K562 (cell line): ENCODE data around the gene IPO9. TPM values are rescaled to one million over a fixed set of nuclear protein-coding genes. Genes with fewer than 3 reads are reported as not detected.

Source experiments
- ATAC-seq: fragments of 200-7000 bp; cut with Tn5 transposase; 3 replicates; pipeline ENCODE4 v1.9.1; 2020; ENCODE audit warnings: moderate library complexity
- BruUV-seq: library from RNA; stranded (reverse); fragments of 400-500 nt; replicated peaks from 2 replicates; lab custom pipeline; 2021; lab: Mats Ljungman, UMichigan
- CTCF ChIA-PET: fragments of 300-600 bp; formaldehyde crosslinking; extraction: SDS; loops from one replicate; lab custom pipeline; 2021; ENCODE audit warnings: low intra/inter-chr PET ratio; lab: Yijun Ruan, JAX
- POLR2A ChIA-PET: fragments of 300-600, 350-650 bp; sonication (Branson Sonifier 250); formaldehyde crosslinking; extraction: SDS; loops from one replicate; lab custom pipeline; 2021; ENCODE audit warnings: antibody characterized with exemption, inconsistent platforms; lab: Yijun Ruan, JAX
- DNase-seq, 4 experiments: peaks; one replicate each; pipeline versions ENCODE4 v3.0.0 to v3.0.0-alpha.2; 2011 to 2018; ENCODE audit warnings: low spot score in 3 of 4, mixed read lengths in 3 of 4; ENCODE audit errors: extremely low read depth in 1 of 4
- FAIRE-seq: peaks from 2 replicates; lab custom pipeline; 2011; peaks lifted over from hg19 to GRCh38; lab: Jason Lieb, UNC
- H2AFZ ChIP-seq: 2 replicates; pipeline ENCODE4 v1.6.0; 2011; ENCODE audit warnings: low read depth, low read length, control low read depth, inconsistent platforms
- H3K27ac ChIP-seq: fragments of 200-600 bp; 3 replicates; pipeline ENCODE4 v1.8.0; 2011; ENCODE audit warnings: low read depth, mild to moderate bottlenecking, control low read depth, inconsistent platforms, low read length, moderate library complexity, mixed read lengths; ENCODE audit errors: extremely low read depth
- H3K27me3 ChIP-seq, 2 experiments: fragments of 300-600 bp in 1 of 2; 2 replicates in 1 of 2; 3 replicates in 1 of 2; pipeline versions ENCODE4 v1.6.0 to v1.8.0; 2011; ENCODE audit warnings: inconsistent platforms in 2 of 2, low read length in 2 of 2, mild to moderate bottlenecking in 1 of 2, mixed read lengths in 1 of 2, moderate library complexity in 1 of 2; ENCODE audit not compliant: control insufficient read depth in 2 of 2, insufficient read depth in 2 of 2
- H3K36me3 ChIP-seq: fragments of 300-600 bp; 3 replicates; pipeline ENCODE4 v1.8.0; 2011; ENCODE audit warnings: mild to moderate bottlenecking, low read length, inconsistent platforms; ENCODE audit not compliant: control insufficient read depth, insufficient read depth
- H3K4me1 ChIP-seq, 2 experiments: fragments of 200-600 bp in 1 of 2; replicated peaks in 1 of 2; 2 replicates in 1 of 2; 3 replicates in 1 of 2; pipeline versions ENCODE4 v1.5.1 to v1.8.0; 2011; ENCODE audit warnings: inconsistent platforms in 2 of 2, low read length in 2 of 2, mild to moderate bottlenecking in 1 of 2, mixed read lengths in 1 of 2, moderate library complexity in 1 of 2; ENCODE audit not compliant: control insufficient read depth in 2 of 2, insufficient read depth in 2 of 2
- H3K4me2 ChIP-seq: 2 replicates; pipeline ENCODE4 v1.6.1; 2011; ENCODE audit warnings: low read length, control low read depth, inconsistent platforms, mixed read lengths; ENCODE audit not compliant: insufficient read depth
- H3K4me3 ChIP-seq: fragments of 200-600 bp; sonication (generic), shearing (Covaris generic); 2 replicates; pipeline ENCODE4 v1.5.1; 2016; ENCODE audit warnings: control low read depth, inconsistent platforms
- H3K79me2 ChIP-seq: fragments of 200-600 bp; 3 replicates; pipeline ENCODE4 v1.8.0; 2011; ENCODE audit warnings: low read length, inconsistent platforms; ENCODE audit not compliant: control insufficient read depth, insufficient read depth
- H3K9ac ChIP-seq, 2 experiments: 2 replicates each; pipeline versions ENCODE4 v1.6.0 to v1.6.1; 2011; ENCODE audit warnings: low read depth in 2 of 2, low read length in 2 of 2, control low read depth in 1 of 2, inconsistent platforms in 1 of 2, mild to moderate bottlenecking in 1 of 2, mixed read lengths in 1 of 2; ENCODE audit not compliant: insufficient read depth in 1 of 2
- H3K9me1 ChIP-seq: one replicate; pipeline ENCODE4 v1.6.0; 2011; ENCODE audit warnings: inconsistent platforms, mild to moderate bottlenecking, low read length, moderate library complexity; ENCODE audit not compliant: control insufficient read depth, insufficient read depth
- H3K9me3 ChIP-seq: replicated peaks from 2 replicates; pipeline ENCODE4 v1.5.1; 2011; ENCODE audit warnings: low read depth, low read length, inconsistent platforms; ENCODE audit not compliant: control insufficient read depth, insufficient read depth
- H4K20me1 ChIP-seq: replicated peaks from 2 replicates; pipeline ENCODE4 v1.6.1; 2011; ENCODE audit warnings: low read length, inconsistent platforms, mixed read lengths; ENCODE audit not compliant: control insufficient read depth, insufficient read depth
- CBFB ChIP-seq: sonication (generic); formaldehyde crosslinking; IDR thresholded peaks from 2 replicates; pipeline ENCODE4 v1.4.0; 2020; ENCODE audit warnings: mild to moderate bottlenecking, missing genetic modification reagents
- CREM ChIP-seq: IDR thresholded peaks from 2 replicates; pipeline ENCODE4 v1.6.1; 2014; ENCODE audit warnings: antibody characterized with exemption, low read depth
- CTCF ChIP-seq, 3 experiments: IDR thresholded peaks in 2 of 3; conservative IDR thresholded peaks in 1 of 3; 2 replicates each; pipeline ENCODE4 v1.5.1; 2011 to 2012; ENCODE audit warnings: low read length in 3 of 3, mild to moderate bottlenecking in 3 of 3, control low read depth in 2 of 3, improper control_type of control experiment in 1 of 3, inconsistent platforms in 1 of 3, low read depth in 1 of 3, mixed read lengths in 1 of 3, moderate library complexity in 1 of 3; ENCODE audit not compliant: insufficient read depth in 2 of 3
- DEAF1 ChIP-seq: fragments of 450-650 bp; formaldehyde crosslinking; IDR thresholded peaks from 2 replicates; pipeline ENCODE4 v1.4.0; 2020; ENCODE audit warnings: mild to moderate bottlenecking, moderate library complexity
- ZBTB1 ChIP-seq: sonication (generic); formaldehyde crosslinking; IDR thresholded peaks from 2 replicates; pipeline ENCODE4 v1.8.1; 2023; ENCODE audit warnings: missing genetic modification reagents, low read depth, mild to moderate bottlenecking, borderline replicate concordance
- WGBS: fragments of 100-300 bp; shearing (Covaris generic); methylation state at CpG from one replicate; pipeline ENCODE4 v1.1.6; 2016; ENCODE audit warnings: low coverage, mixed read lengths; ENCODE audit not compliant: insufficient coverage; ENCODE audit errors: missing lambda C conversion rate; 5-methylcytosine and 5-hydroxymethylcytosine counted together
- in situ Hi-C: fragments of 300-500 bp; cut with MboI; formaldehyde crosslinking; loops from 4 replicates; pipeline ENCODE4 v1.15.0; 2018; ENCODE audit warnings: inconsistent platforms, mixed read lengths
- intact Hi-C: fragments of 100-400 bp; cut with micrococcal nuclease; formaldehyde crosslinking; loops from 2 replicates; pipeline ENCODE4 v1.14.2; 2022
- polyA plus RNA-seq, 8 experiments: library from polyadenylated mRNA; depleted of rRNA in 4 of 8; stranded (reverse) in 5 of 8; unstranded in 3 of 8; fragments of >200 nt; fragmentation: Nextera tagmentation in 2 of 8; fragmentation: Illumina TruSeq in 1 of 8; extraction: Ambion mirVana in 2 of 8; extraction: Trizol in 1 of 8; gene quantifications; 2 replicates each; pipeline versions ENCODE4 v1.2.1 to v1.2.3, GENCODE V29; 2011 to 2014; ENCODE audit warnings: inconsistent platforms in 1 of 8, missing spikeins in 1 of 8
- total RNA-seq, 7 experiments: library from RNA; depleted of rRNA in 6 of 7; stranded (reverse); fragments of >200 nt in 6 of 7; fragmentation: Illumina TruSeq in 2 of 7; extraction: Trizol in 2 of 7; gene quantifications; 2 replicates each; pipeline versions ENCODE4 v1.2.1 to v1.2.3, GENCODE V29; 2011 to 2021; ENCODE audit warnings: low replicate concordance in 1 of 7
- TF ChIP-seq, protein P1 (sequence below): sonication (generic); formaldehyde crosslinking; IDR thresholded peaks from 2 replicates; pipeline ENCODE4 v1.9.0; 2022; ENCODE audit warnings: mild to moderate bottlenecking, missing genetic modification reagents
- TF ChIP-seq, protein P2 (sequence below), 2 experiments: fragments of 450-650 bp; formaldehyde crosslinking in 1 of 2; IDR thresholded peaks; 2 replicates each; pipeline versions ENCODE4 v1.4.0 to v1.6.1; 2014 to 2020; ENCODE audit warnings: mild to moderate bottlenecking in 2 of 2, borderline replicate concordance in 1 of 2, low read depth in 1 of 2

Gene IPO9
- total and polyA plus RNA-seq, 9 of the 15 experiments (the other 6 are each of a cell fraction or from before 2014, with no cell fraction given) = 27.9 to 78.6 (median 43.9) TPM

GRCh38 chr1:201877877-201878401, 49.0 kb downstream of the IPO9 start:
- FAIRE-seq = peak; percentile 70
- POLR2A ChIA-PET = interaction anchor here (0.5 to 4.1 kb wide), 9 partner anchors 9 to 673 kb away, joined by 3 to 21 read pairs (median 4); no protein-coding TSS in a partner anchor
- TF ChIP-seq CBFB (CRISPR knock-in tag) (no peak), CREM (0 out of 2 replicates have a peak, but pooled peaks have one; percentile 9), CTCF (IDR thresholded peaks at IDR 0.05 in 2 of 3, conservative IDR thresholded peaks at IDR 0.05 in 1 of 3; ENCODE audit: insufficient read depth in 2 of 3, low read depth in 1 of 3, low read length in 3 of 3) (peak; percentile 67 to 82 (median 76)), DEAF1 (CRISPR knock-in tag) (peak; percentile 13; the same call in 1 of the 2 replicates), ZBTB1 (0 out of 2 replicates have a peak, but pooled peaks have one; percentile 22)
- TF ChIP-seq, protein P1, sequence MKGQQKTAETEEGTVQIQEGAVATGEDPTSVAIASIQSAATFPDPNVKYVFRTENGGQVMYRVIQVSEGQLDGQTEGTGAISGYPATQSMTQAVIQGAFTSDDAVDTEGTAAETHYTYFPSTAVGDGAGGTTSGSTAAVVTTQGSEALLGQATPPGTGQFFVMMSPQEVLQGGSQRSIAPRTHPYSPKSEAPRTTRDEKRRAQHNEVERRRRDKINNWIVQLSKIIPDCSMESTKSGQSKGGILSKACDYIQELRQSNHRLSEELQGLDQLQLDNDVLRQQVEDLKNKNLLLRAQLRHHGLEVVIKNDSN (CRISPR knock-in tag) = peak; percentile 36; the same call in 1 of the 2 replicates
- TF ChIP-seq, protein P2, sequence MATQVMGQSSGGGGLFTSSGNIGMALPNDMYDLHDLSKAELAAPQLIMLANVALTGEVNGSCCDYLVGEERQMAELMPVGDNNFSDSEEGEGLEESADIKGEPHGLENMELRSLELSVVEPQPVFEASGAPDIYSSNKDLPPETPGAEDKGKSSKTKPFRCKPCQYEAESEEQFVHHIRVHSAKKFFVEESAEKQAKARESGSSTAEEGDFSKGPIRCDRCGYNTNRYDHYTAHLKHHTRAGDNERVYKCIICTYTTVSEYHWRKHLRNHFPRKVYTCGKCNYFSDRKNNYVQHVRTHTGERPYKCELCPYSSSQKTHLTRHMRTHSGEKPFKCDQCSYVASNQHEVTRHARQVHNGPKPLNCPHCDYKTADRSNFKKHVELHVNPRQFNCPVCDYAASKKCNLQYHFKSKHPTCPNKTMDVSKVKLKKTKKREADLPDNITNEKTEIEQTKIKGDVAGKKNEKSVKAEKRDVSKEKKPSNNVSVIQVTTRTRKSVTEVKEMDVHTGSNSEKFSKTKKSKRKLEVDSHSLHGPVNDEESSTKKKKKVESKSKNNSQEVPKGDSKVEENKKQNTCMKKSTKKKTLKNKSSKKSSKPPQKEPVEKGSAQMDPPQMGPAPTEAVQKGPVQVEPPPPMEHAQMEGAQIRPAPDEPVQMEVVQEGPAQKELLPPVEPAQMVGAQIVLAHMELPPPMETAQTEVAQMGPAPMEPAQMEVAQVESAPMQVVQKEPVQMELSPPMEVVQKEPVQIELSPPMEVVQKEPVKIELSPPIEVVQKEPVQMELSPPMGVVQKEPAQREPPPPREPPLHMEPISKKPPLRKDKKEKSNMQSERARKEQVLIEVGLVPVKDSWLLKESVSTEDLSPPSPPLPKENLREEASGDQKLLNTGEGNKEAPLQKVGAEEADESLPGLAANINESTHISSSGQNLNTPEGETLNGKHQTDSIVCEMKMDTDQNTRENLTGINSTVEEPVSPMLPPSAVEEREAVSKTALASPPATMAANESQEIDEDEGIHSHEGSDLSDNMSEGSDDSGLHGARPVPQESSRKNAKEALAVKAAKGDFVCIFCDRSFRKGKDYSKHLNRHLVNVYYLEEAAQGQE (IDR thresholded peaks at IDR 0.05; ENCODE audit: borderline replicate concordance) = peak; percentile 54; the same call in 1 of the 2 replicates
- TF ChIP-seq, protein P2 (CRISPR knock-in tag; IDR thresholded peaks at IDR 0.05; ENCODE audit: low read depth) = no peak

More at GRCh38 chr1:201877877-201878401, 49.0 kb downstream of the IPO9 start:
- no peaks in the 10 kb centered on the region for H3K27me3 ChIP-seq
- no TSS peak for BruUV-seq
- H3K9me3 ChIP-seq = no peaks in the 10 kb centered on the region
- no peak overlapping the region for H3K4me2 ChIP-seq
- in situ Hi-C loops (no loop called here), intact Hi-C loops (loop anchor here (1.0 kb wide), 1 partner anchor 94 kb away; no protein-coding TSS in a partner anchor)
- H2AFZ ChIP-seq = no peak overlapping the region
- DNase-seq (peak; percentile 55 to 73 (median 58)), ATAC-seq (peak; percentile 81)
- H3K36me3 ChIP-seq = peaks cover 47% of the 10 kb centered on the region
- peaks cover 4% of the 10 kb centered on the region for H4K20me1 ChIP-seq
- no peak overlapping the region for H3K27ac ChIP-seq
- no peaks in the 10 kb centered on the region for H3K9me1 ChIP-seq
- H3K9ac ChIP-seq = no peak overlapping the region
- no peak overlapping the region for H3K4me3 ChIP-seq
- 57% methylated on average over 6 of the region's 6 CpGs for WGBS
- H3K4me1 ChIP-seq = peaks cover 0 to 9% of the 10 kb centered on the region in 2 experiments; a peak in 3 of 5 replicates
- H3K79me2 ChIP-seq = no peaks in the 10 kb centered on the region
- CTCF ChIA-PET = interaction anchor here (0.6 to 2.1 kb wide), 8 partner anchors 16 to 842 kb away, joined by 3 to 16 read pairs (median 4); no protein-coding TSS in a partner anchor
